IMR-90 (cell line): Measurements from ENCODE around the gene NXPE3.

Experiments
- CHD1 ChIP-seq: IDR thresholded peaks from 2 replicates; pipeline ENCODE4 v1.6.1; 2012; ENCODE audit warnings: low read depth, low read length, improper control_type of control experiment
- ELK1 ChIP-seq: fragments of 150-350 bp; IDR thresholded peaks from 2 replicates; pipeline ENCODE4 v1.6.1; 2016; ENCODE audit warnings: low read depth, mild to moderate bottlenecking, low read length, moderate library complexity, borderline replicate concordance
- FOS ChIP-seq: fragments of 150-350 bp; IDR thresholded peaks from 2 replicates; pipeline ENCODE4 v1.6.1; 2016; ENCODE audit warnings: low read depth, low read length
- MAZ ChIP-seq: IDR thresholded peaks from 2 replicates; pipeline ENCODE4 v1.6.1; 2012; ENCODE audit warnings: low read depth, mild to moderate bottlenecking, low read length, improper control_type of control experiment, moderate library complexity, borderline replicate concordance
- MXI1 ChIP-seq: IDR thresholded peaks from 2 replicates; pipeline ENCODE4 v1.6.1; 2012; ENCODE audit warnings: low read depth, mild to moderate bottlenecking, low read length, moderate library complexity, borderline replicate concordance
- POLR2A ChIP-seq: IDR thresholded peaks from 2 replicates; pipeline ENCODE4 v1.6.1; 2012; ENCODE audit warnings: mild to moderate bottlenecking, low read depth, low read length
- RCOR1 ChIP-seq: IDR thresholded peaks from 2 replicates; pipeline ENCODE4 v1.6.1; 2012; ENCODE audit warnings: mild to moderate bottlenecking, low read length, improper control_type of control experiment; ENCODE audit not compliant: insufficient replicate concordance
- TF ChIP-seq, protein P1 (sequence below): conservative IDR thresholded peaks from 2 replicates; pipeline ENCODE4 v1.5.1; 2012; ENCODE audit warnings: mild to moderate bottlenecking, low read depth, low read length, improper control_type of control experiment
- TF ChIP-seq, protein P2 (sequence below): fragments of 150-350 bp; IDR thresholded peaks from 2 replicates; pipeline ENCODE4 v1.6.1; 2017; ENCODE audit warnings: mild to moderate bottlenecking, antibody characterized with exemption, low read length, low read depth

- TF ChIP-seq, protein P1, sequence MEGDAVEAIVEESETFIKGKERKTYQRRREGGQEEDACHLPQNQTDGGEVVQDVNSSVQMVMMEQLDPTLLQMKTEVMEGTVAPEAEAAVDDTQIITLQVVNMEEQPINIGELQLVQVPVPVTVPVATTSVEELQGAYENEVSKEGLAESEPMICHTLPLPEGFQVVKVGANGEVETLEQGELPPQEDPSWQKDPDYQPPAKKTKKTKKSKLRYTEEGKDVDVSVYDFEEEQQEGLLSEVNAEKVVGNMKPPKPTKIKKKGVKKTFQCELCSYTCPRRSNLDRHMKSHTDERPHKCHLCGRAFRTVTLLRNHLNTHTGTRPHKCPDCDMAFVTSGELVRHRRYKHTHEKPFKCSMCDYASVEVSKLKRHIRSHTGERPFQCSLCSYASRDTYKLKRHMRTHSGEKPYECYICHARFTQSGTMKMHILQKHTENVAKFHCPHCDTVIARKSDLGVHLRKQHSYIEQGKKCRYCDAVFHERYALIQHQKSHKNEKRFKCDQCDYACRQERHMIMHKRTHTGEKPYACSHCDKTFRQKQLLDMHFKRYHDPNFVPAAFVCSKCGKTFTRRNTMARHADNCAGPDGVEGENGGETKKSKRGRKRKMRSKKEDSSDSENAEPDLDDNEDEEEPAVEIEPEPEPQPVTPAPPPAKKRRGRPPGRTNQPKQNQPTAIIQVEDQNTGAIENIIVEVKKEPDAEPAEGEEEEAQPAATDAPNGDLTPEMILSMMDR, result no peak
- TF ChIP-seq, protein P2, sequence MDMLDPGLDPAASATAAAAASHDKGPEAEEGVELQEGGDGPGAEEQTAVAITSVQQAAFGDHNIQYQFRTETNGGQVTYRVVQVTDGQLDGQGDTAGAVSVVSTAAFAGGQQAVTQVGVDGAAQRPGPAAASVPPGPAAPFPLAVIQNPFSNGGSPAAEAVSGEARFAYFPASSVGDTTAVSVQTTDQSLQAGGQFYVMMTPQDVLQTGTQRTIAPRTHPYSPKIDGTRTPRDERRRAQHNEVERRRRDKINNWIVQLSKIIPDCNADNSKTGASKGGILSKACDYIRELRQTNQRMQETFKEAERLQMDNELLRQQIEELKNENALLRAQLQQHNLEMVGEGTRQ, result no peak
- TF ChIP-seq MAZ, result no peak
- TF ChIP-seq MXI1, result no peak
- TF ChIP-seq CHD1, result no peak
- no peak for TF ChIP-seq FOS
- TF ChIP-seq POLR2A, result no peak
- TF ChIP-seq ELK1, result no peak
- TF ChIP-seq RCOR1, result no peak
Observed at GRCh38 chr3:101840066-101840465, 61.1 kb downstream of the NXPE3 start.
